HT1080 (cell line): ENCODE measurements around the gene CEP72. TPM values are rescaled to one million over a fixed set of nuclear protein-coding genes. Genes with fewer than 3 reads are reported as not detected.
"Not testable (repeated sequence)": the region's sequence is repeated elsewhere in the genome, so short reads cannot be mapped to it uniquely, and the experiment has no call there.

Experiments used
- DNase-seq: peaks from one replicate; pipeline ENCODE4 v3.0.0-alpha.2; 2015; ENCODE audit warnings: low read depth
- total RNA-seq: library from RNA; depleted of rRNA; stranded (reverse); fragments of >200 nt; shearing (Covaris generic); gene quantifications from 2 replicates; pipeline ENCODE4 v1.2.3, GENCODE V29; 2014

Gene CEP72
- total RNA-seq, 1 experiment from 2014 or later = 16.0 TPM

DNA sequence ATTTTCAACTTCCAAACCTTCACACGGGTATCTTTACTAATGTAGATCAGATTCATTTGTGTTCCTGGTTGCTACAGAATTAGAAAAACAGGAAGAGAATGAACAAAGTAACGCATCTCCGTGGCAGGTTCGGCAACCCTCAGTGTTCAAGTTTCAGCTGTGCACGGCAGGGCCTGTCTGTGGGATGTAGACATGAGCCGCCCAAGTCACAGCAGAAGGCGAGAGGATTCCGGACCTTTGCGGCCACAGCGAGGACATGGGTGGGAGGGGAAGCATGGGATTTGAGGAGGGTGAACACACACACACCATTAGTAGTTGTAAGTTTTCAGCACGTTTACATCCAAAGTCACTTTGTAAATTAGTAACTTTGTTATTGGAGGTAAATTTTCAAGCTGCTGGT lies 31.7 kb upstream of the CEP72 start:
- DNase-seq = no peak

- no peak for DNase-seq
Observed at GRCh38 chr5:581266-581665, 30.9 kb upstream of the CEP72 start.

DNA sequence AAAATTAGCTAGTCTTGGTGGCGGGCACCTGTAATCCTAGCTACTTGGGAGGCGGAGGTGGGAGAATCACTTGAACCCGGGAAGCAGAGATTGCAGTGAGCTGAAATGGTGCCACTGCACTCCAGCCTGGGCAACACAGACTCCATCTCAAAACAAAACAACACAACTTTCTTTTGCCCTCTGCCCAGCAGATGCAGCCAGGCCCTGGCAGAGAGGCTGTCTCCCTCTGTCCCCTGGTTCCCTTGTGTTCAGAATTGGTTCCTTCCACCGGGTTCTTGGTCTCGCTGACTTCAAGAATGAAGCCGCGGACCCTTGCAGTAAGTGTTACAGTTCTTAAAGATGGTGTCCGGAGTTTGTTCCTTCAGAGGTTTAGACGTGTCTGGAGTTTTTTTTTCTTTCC lies 30.2 kb upstream of the CEP72 start:
- no peak for DNase-seq

DNA sequence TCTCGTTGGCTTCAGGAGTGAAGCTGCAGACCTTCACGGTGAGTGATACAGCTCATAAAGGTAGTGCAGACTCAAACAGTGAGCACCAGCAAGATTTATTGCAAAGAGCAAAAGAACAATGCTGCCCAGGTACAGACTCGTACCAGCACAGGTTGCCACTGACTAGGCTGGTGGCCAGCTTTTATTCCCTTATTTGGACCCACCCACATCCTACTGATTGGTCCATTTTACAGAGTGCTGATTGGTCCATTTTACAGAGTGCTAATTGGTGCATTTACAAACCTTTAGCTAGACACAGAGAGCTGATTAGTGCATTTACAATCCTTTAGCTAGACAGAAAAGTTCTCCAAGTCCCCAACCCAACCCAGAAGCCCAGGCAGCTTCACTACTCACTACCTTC lies 29.7 kb upstream of the CEP72 start:
- not testable (repeated sequence) for DNase-seq

DNA sequence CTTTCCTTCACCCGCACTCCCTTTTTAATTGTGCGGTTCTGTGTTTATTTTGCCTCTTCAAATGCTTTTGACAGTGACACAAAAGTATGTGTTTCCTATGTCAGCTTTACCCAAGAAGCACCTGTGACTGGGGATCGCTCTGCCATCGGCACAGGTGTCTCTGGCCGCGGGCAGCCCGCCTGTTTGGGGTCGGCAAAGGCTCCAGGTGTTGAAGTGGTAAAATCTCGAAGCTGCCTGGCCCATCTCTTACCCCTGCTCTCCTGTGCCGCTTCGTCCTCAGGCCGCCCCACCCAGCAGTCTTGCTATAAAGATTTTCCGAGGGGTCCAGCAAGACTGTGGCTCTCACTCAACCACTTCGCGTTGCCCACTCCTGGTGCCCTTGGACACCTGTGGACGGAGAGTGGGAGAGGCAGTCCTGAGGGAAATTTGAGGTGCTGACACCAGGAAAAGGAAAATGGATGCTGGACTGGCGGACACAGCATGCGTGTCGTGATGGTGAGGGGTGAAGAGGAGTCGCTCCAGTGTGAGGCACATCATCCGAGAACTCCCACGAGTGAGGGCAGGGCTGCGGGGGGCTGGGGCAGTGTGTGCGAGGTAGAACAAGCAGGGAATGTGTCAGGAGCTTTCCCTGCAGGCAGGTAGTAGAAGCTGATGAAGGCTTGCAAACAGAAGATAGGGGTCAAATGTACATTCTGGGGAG lies 29.1 kb upstream of the CEP72 start:
- no peak for DNase-seq

DNA sequence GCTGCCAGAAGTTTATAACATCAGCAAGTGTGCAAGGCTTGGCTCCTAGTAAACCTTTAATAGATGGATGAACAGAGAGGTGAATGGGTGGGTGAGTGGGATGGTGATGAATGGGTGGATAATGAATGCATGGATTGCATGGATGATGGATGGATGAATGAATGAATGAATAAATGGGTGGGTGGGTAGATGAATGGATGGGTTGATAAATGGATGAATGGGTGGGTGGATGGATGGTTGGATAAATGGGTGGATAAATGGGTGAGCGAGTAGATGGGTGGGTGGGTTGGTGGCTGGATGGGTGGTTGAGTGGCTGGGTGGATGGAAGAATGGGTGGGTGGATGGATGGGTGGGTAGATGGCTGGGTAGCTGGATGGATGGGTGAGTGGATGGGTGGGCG lies 28.5 kb upstream of the CEP72 start:
- DNase-seq = no peak

DNA sequence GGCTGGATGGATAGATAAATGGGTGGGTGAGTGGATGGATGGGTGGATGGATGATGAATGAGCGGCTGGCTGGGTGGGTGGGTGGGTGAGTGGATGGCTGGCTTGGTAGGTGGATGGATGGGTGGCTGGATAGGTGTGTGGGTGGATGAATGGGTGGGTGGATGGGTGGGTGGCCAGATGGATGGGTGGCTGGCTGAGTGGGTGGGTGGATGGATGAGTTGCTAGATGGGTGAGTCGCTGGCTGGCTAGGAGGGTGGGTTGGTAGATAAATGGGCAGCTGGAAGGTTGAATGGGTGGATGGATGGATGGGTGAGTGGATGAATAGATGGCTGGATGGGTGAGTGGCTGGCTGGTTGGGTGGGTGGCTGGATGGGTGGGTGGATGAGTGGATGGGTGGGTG lies 27.9 kb upstream of the CEP72 start:
- no peak for DNase-seq

GRCh38 chr5:584846-585245 lies 27.3 kb upstream of the CEP72 start:
- DNase-seq = no peak

DNA sequence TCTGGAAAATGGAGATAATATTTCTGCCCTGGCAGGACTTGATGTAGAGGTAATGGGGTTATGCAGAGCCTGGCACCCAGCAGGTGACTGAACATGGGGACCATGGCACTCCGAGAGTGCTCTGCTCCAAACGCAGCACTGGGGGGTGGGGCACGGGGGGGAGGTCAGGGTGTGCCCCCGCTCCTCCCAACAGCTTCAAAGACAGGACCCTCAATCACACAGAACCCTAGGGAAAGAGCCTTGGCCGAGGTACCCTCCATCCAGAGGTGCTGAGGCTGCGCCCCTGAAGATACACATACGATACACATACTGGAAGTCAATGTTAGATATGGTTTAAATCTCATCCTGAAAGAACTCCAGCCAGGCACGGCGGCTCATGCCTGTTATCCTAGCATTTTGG lies 26.6 kb upstream of the CEP72 start:
- no peak for DNase-seq

GRCh38 chr5:585962-586628 lies 26.0 kb upstream of the CEP72 start:
- no peak for DNase-seq

- DNase-seq = no peak
Observed at GRCh38 chr5:586751-587285, 25.3 kb upstream of the CEP72 start.

- DNase-seq = no peak
Observed at GRCh38 chr5:587403-587802, 24.7 kb upstream of the CEP72 start.

- DNase-seq = no peak
Observed at GRCh38 chr5:588406-588995, 23.6 kb upstream of the CEP72 start.

GRCh38 chr5:589173-589572 lies 23.0 kb upstream of the CEP72 start:
- DNase-seq = no peak

GRCh38 chr5:589588-589987 lies 22.6 kb upstream of the CEP72 start:
- no peak for DNase-seq

GRCh38 chr5:590346-590745 lies 21.8 kb upstream of the CEP72 start:
- no peak for DNase-seq

GRCh38 chr5:591746-592145 lies 20.4 kb upstream of the CEP72 start:
- DNase-seq = no peak

- no peak for DNase-seq
Observed at GRCh38 chr5:592158-592557, 20.0 kb upstream of the CEP72 start.

DNA sequence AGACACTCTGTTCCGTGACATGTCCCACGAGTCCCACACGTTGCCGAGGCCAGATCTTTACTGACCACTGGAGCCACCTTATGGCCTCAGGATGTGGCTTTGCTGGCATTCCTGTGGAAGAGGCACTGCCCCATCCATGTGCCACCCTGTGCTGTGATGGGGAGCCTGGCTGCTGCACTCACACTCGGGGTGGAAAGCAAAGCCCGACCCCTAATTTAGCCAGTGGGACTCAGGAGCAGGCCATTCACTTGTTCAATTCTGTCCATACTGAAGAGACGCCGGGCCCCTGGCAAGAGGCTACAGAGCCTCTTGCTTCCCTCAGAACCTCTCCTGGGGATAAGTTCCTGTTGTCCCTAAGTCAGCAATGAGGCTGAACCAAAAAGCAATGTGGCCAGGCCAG lies 18.6 kb upstream of the CEP72 start:
- no peak for DNase-seq

DNA sequence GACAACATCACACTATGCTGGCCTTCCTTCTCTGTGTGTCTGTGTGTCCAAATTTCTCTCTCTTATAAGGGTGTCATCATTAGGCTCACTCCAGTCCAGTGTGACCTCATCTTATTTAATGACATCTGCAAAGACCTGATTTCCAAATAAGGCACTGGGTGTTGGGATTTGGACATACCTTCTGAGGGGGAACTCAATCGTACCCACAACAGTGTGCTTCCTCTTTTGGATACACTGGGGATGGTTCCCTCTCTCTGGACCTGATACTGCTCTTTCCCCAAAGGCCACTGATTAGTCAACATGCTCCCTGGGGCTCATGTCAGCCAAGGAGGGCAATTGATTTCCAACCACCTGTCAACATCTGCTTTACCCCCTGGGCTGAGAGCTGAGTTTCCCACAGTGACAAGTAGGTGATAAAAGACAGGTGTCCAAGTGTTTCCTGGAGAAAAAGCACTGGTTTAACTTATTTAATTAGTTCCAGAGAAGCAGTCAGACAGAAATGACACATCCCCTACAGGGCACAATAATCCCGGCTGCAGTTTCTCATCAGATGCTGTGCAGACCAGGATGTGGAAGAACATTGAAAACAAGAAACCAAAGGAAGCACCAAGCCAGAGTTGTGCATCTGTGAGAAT lies 17.8 kb upstream of the CEP72 start:
- DNase-seq = no peak

GRCh38 chr5:595285-595875 lies 16.8 kb upstream of the CEP72 start:
- DNase-seq = no peak
